GM21786 (cell line): ENCODE measurements around the gene NBR1.
"Not testable (repeated sequence)": the region's sequence is repeated elsewhere in the genome, so short reads cannot be mapped to it uniquely, and the experiment has no call there.

ENCODE experiments used
- ATAC-seq: cut with Tn5 transposase; IDR thresholded peaks from one replicate; pipeline ENCODE4 v1.9.1; 2021; ENCODE audit not compliant: unreplicated experiment

The NBR1 gene

GRCh38 chr17:43246456-43246855, 75.4 kb downstream of the NBR1 start:
- ATAC-seq: not testable (repeated sequence)
